H1 (cell line): ENCODE data around the gene TXNRD2. TPM values are rescaled to one million over a fixed set of nuclear protein-coding genes. Genes with fewer than 3 reads are reported as not detected.

Source experiments
- CTCF ChIA-PET: fragments of 300-600 bp; sonication (Branson Sonifier 250); formaldehyde crosslinking; loops from one replicate; lab custom pipeline; 2021; ENCODE audit not compliant: partially characterized antibody; lab: Charles Lee
- POLR2A ChIA-PET: fragments of 300-600 bp; sonication (Branson Sonifier 250); formaldehyde crosslinking; loops from one replicate; lab custom pipeline; 2021; ENCODE audit warnings: inconsistent platforms; ENCODE audit not compliant: partially characterized antibody; lab: Charles Lee
- DNase-seq, 2 experiments: peaks; one replicate each; pipeline versions ENCODE4 v3.0.0 to v3.0.0-alpha.2; 2010 to 2022; ENCODE audit warnings: low spot score in 2 of 2, low read depth in 1 of 2, mixed read lengths in 1 of 2
- FAIRE-seq: peaks from 2 replicates; lab custom pipeline; 2011; peaks lifted over from hg19 to GRCh38; lab: Jason Lieb, UNC
- H2AFZ ChIP-seq: 2 replicates; pipeline ENCODE4 v1.8.1; 2012; ENCODE audit warnings: low read length, inconsistent platforms
- H2AK5ac ChIP-seq: 2 replicates; pipeline ENCODE4 v1.6.1; 2013; ENCODE audit warnings: low read depth, low read length
- H2BK120ac ChIP-seq: replicated peaks from 2 replicates; pipeline ENCODE3; 2013; ENCODE audit warnings: low read depth, low read length, inconsistent platforms
- H2BK12ac ChIP-seq: 2 replicates; pipeline ENCODE4 v1.6.1; 2013; ENCODE audit warnings: low read depth, low read length
- H2BK15ac ChIP-seq: 2 replicates; pipeline ENCODE4 v1.6.1; 2013; ENCODE audit warnings: low read length
- H2BK20ac ChIP-seq: 2 replicates; pipeline ENCODE4 v1.6.1; 2013; ENCODE audit warnings: low read length
- H2BK5ac ChIP-seq: 2 replicates; pipeline ENCODE4 v1.6.1; 2013; ENCODE audit warnings: low read depth, low read length
- H3K14ac ChIP-seq: 2 replicates; pipeline ENCODE4 v1.6.1; 2013; ENCODE audit warnings: inconsistent platforms; ENCODE audit not compliant: insufficient read length
- H3K18ac ChIP-seq: 2 replicates; pipeline ENCODE4 v1.6.1; 2013; ENCODE audit warnings: low read length; ENCODE audit errors: extremely low read depth
- H3K23ac ChIP-seq: 2 replicates; pipeline ENCODE4 v1.6.1; 2013; ENCODE audit warnings: inconsistent platforms; ENCODE audit not compliant: insufficient read length
- H3K23me2 ChIP-seq: 2 replicates; pipeline ENCODE4 v1.6.1; 2013; ENCODE audit warnings: low read depth, low read length
- H3K27ac ChIP-seq: 2 replicates; pipeline ENCODE4 v1.6.1; 2011; ENCODE audit warnings: low read depth, low read length, inconsistent platforms
- H3K27me3 ChIP-seq, 4 experiments: replicated peaks in 1 of 4; 1 replicate in 1 of 4; 2 replicates in 3 of 4; pipeline versions ENCODE4 v1.6.1 to v1.8.1; 2011 to 2013; ENCODE audit warnings: low read length in 3 of 4, mild to moderate bottlenecking in 3 of 4, inconsistent platforms in 2 of 4, mixed read lengths in 2 of 4, moderate library complexity in 1 of 4; ENCODE audit not compliant: control insufficient read depth in 3 of 4, insufficient read depth in 3 of 4; ENCODE audit errors: extremely low read depth in 1 of 4
- H3K36me3 ChIP-seq, 4 experiments: 2 replicates each; pipeline versions ENCODE4 v1.6.1 to v1.8.1; 2011 to 2013; ENCODE audit warnings: mild to moderate bottlenecking in 4 of 4, low read length in 3 of 4, moderate library complexity in 2 of 4, control low read depth in 1 of 4, inconsistent platforms in 1 of 4; ENCODE audit not compliant: insufficient read depth in 4 of 4, control insufficient read depth in 2 of 4
- H3K4ac ChIP-seq: replicated peaks from 2 replicates; pipeline ENCODE3; 2013; ENCODE audit warnings: low read length, low read depth, mixed read lengths, inconsistent platforms; ENCODE audit not compliant: insufficient read length
- H3K4me1 ChIP-seq, 4 experiments: replicated peaks in 1 of 4; 1 replicate in 1 of 4; 2 replicates in 3 of 4; pipeline versions ENCODE4 v1.6.1 to v1.8.1; 2011 to 2013; ENCODE audit warnings: low read length in 3 of 4, inconsistent platforms in 2 of 4, mixed read lengths in 1 of 4; ENCODE audit not compliant: insufficient read depth in 4 of 4, control insufficient read depth in 3 of 4
- H3K4me2 ChIP-seq, 2 experiments: 2 replicates each; pipeline versions ENCODE4 v1.6.1 to v1.8.1; 2011 to 2013; ENCODE audit warnings: low read depth in 2 of 2, low read length in 2 of 2, control low read depth in 1 of 2, inconsistent platforms in 1 of 2, mild to moderate bottlenecking in 1 of 2; ENCODE audit not compliant: insufficient read depth in 1 of 2
- H3K4me3 ChIP-seq, 4 experiments: fragments of 200-600, 300-600 bp in 1 of 4; sonication (generic), shearing (Covaris generic), sonication (Bioruptor Twin) in 1 of 4; 2 replicates each; pipeline versions ENCODE4 v1.5.1 to v1.8.1; 2011 to 2016; ENCODE audit warnings: low read length in 4 of 4, low read depth in 3 of 4, control low read depth in 2 of 4, inconsistent platforms in 2 of 4, mild to moderate bottlenecking in 2 of 4, mixed read lengths in 1 of 4, moderate library complexity in 1 of 4; ENCODE audit not compliant: insufficient read depth in 2 of 4; ENCODE audit errors: extremely low read depth in 1 of 4
- H3K56ac ChIP-seq: replicated peaks from 2 replicates; pipeline ENCODE3; 2013; ENCODE audit warnings: low read depth, mild to moderate bottlenecking, mixed read lengths, low read length, inconsistent platforms; ENCODE audit not compliant: insufficient read length
- H3K79me1 ChIP-seq: 2 replicates; pipeline ENCODE4 v1.6.1; 2013; ENCODE audit warnings: low read depth, low read length, control low read depth
- H3K79me2 ChIP-seq, 2 experiments: 2 replicates each; pipeline versions ENCODE4 v1.6.1 to v1.8.1; 2012 to 2013; ENCODE audit warnings: low read length in 2 of 2, mild to moderate bottlenecking in 2 of 2, inconsistent platforms in 1 of 2; ENCODE audit not compliant: insufficient read depth in 2 of 2, control insufficient read depth in 1 of 2
- H3K9ac ChIP-seq, 4 experiments: replicated peaks in 1 of 4; 1 replicate in 1 of 4; 2 replicates in 3 of 4; pipeline versions ENCODE4 v1.6.1 to v1.8.1; 2011 to 2013; ENCODE audit warnings: low read depth in 3 of 4, low read length in 3 of 4, control low read depth in 2 of 4, mild to moderate bottlenecking in 2 of 4, moderate library complexity in 2 of 4, inconsistent platforms in 1 of 4; ENCODE audit errors: extremely low read depth in 1 of 4
- H3K9me3 ChIP-seq, 2 experiments: 2 replicates each; pipeline versions ENCODE4 v1.6.1 to v1.8.1; 2012 to 2013; ENCODE audit warnings: mild to moderate bottlenecking in 2 of 2, moderate library complexity in 2 of 2, control low read depth in 1 of 2, inconsistent platforms in 1 of 2, low read depth in 1 of 2, low read length in 1 of 2, mixed read lengths in 1 of 2; ENCODE audit not compliant: insufficient read depth in 2 of 2
- H4K20me1 ChIP-seq, 2 experiments: replicated peaks in 1 of 2; 2 replicates each; pipeline versions ENCODE3 to v1.8.1; 2011 to 2013; ENCODE audit warnings: inconsistent platforms in 2 of 2, low read length in 2 of 2, mild to moderate bottlenecking in 1 of 2; ENCODE audit not compliant: insufficient read depth in 2 of 2, control insufficient read depth in 1 of 2
- H4K5ac ChIP-seq: 2 replicates; pipeline ENCODE4 v1.6.1; 2013; ENCODE audit warnings: low read length, low read depth, mixed read lengths, inconsistent platforms; ENCODE audit not compliant: insufficient read length
- H4K8ac ChIP-seq: 2 replicates; pipeline ENCODE4 v1.8.0; 2013; ENCODE audit warnings: mild to moderate bottlenecking, moderate library complexity, low read length, inconsistent platforms; ENCODE audit not compliant: insufficient read depth; ENCODE audit errors: extremely low read depth
- H4K91ac ChIP-seq: replicated peaks from 2 replicates; pipeline ENCODE3; 2013; ENCODE audit warnings: low read length, mixed read lengths, inconsistent platforms; ENCODE audit not compliant: insufficient read length
- BRCA1 ChIP-seq: IDR thresholded peaks from 2 replicates; pipeline ENCODE4 v1.6.1; 2012; ENCODE audit warnings: low read depth, low read length, improper control_type of control experiment
- EGR1 ChIP-seq: IDR thresholded peaks from 2 replicates; pipeline ENCODE4 v1.6.1; 2011; ENCODE audit warnings: low read depth, low read length, borderline replicate concordance
- RBBP5 ChIP-seq: IDR thresholded peaks from 2 replicates; pipeline ENCODE4 v1.7.1; 2012; ENCODE audit warnings: low read depth, mild to moderate bottlenecking, inconsistent platforms, low read length, moderate library complexity, borderline replicate concordance
- SAP30 ChIP-seq: fragments of 300-600 bp; sonication (generic); IDR thresholded peaks from 2 replicates; pipeline ENCODE4 v1.7.1; 2012; ENCODE audit warnings: low read length, moderate library complexity, mild to moderate bottlenecking, inconsistent platforms; ENCODE audit not compliant: insufficient read depth, insufficient replicate concordance
- SUZ12 ChIP-seq: fragments of 200-600 bp; sonication (generic); IDR thresholded peaks from 2 replicates; pipeline ENCODE4 v1.6.1; 2012; ENCODE audit warnings: mild to moderate bottlenecking, inconsistent platforms, low read length, moderate library complexity, mixed read lengths
- WGBS, 2 experiments: shearing (Covaris generic) in 1 of 2; methylation state at CpG; one replicate each; pipeline versions ENCODE4 v1.1.6 to v1.1.7; 2013 to 2015; ENCODE audit warnings: low lambda C conversion rate in 2 of 2, mixed read lengths in 2 of 2, inconsistent platforms in 1 of 2, low coverage in 1 of 2, missing lambda C conversion rate in 1 of 2; ENCODE audit not compliant: insufficient replicate concordance in 2 of 2, insufficient coverage in 1 of 2, insufficient read length in 1 of 2; ENCODE audit errors: extremely low coverage in 1 of 2, missing lambda C conversion rate in 1 of 2; 5-methylcytosine and 5-hydroxymethylcytosine counted together
- polyA plus RNA-seq, 7 experiments: library from polyadenylated mRNA; depleted of rRNA in 3 of 7; stranded (reverse) in 5 of 7; unstranded in 2 of 7; fragments of >200 nt in 5 of 7; fragments of 200-250 nt in 2 of 7; gene quantifications; 1 replicate in 5 of 7; 2 replicates in 1 of 7; 4 replicates in 1 of 7; pipeline versions ENCODE4 v1.2.1 to v1.2.3, GENCODE V29; 2011 to 2013; ENCODE audit warnings: missing spikeins in 2 of 7, mixed read lengths in 2 of 7
- total RNA-seq: library from RNA; stranded (reverse); fragmentation: NEBNext Ultra II Directional; extraction: Animal tissue kit (Norgen Biotek cat#: 25700); gene quantifications from 2 replicates; pipeline ENCODE4 v1.2.1, GENCODE V29; 2021

Gene TXNRD2
- total and polyA plus RNA-seq, 2 of the 8 experiments (the other 6 are each of a cell fraction or from before 2014, with no cell fraction given), result 14.8 to 21.9 TPM

- Histone ChIP-seq H3K4me1 (peaks cover 11 to 24% (median 20%) of the 10 kb centered on the region in 4 experiments), H3K4me2 (no peak overlapping the region), H3K4ac (no peak overlapping the region), H2AK5ac (0 out of 2 replicates have a peak overlapping the region, but pooled peaks have one; percentile 33), H3K36me3 (no peaks in the 10 kb centered on the region), H2BK120ac (no peak overlapping the region), H3K79me1 (no peaks in the 10 kb centered on the region), H3K27me3 (peaks cover 0 to 3% (median 0%) of the 10 kb centered on the region in 4 experiments; a peak in 1 of 7 replicates), H2BK5ac (no peak overlapping the region; the same call in 1 of the 2 replicates), H3K9me3 (no peaks in the 10 kb centered on the region), H2AFZ (no peak overlapping the region), H3K4me3 (no peak overlapping the region), H2BK12ac (peak overlapping the region; percentile 53; the same call in 1 of the 2 replicates), H3K56ac (no peak overlapping the region), H3K79me2 (no peaks in the 10 kb centered on the region), H3K18ac (no peak overlapping the region), H3K9ac (no peak overlapping the region), H4K5ac (no peak overlapping the region), H4K20me1 (no peaks in the 10 kb centered on the region), H3K23me2 (peaks cover 4% of the 10 kb centered on the region), H3K14ac (no peak overlapping the region), H3K27ac (no peak overlapping the region), H3K23ac (no peak overlapping the region), H4K91ac (peak overlapping the region; percentile 71), H2BK20ac (peak overlapping the region; percentile 61; the same call in 1 of the 2 replicates), H4K8ac (no peak overlapping the region), H2BK15ac (peak overlapping the region; percentile 81; the same call in 1 of the 2 replicates)
- WGBS, 2 experiments, result 94% methylated on average over 15 of the region's 15 CpGs; no CpG with 5 or more reads in 1 of the 2 experiments
- no peak for DNase-seq
- no peak for FAIRE-seq
- ChIA-PET CTCF (interaction anchor here (0.7 to 9.5 kb wide), 6 partner anchors 9 to 67 kb away, joined by 3 to 69 read pairs (median 6); no protein-coding TSS in a partner anchor), POLR2A (no interaction called here)
- no peak for TF ChIP-seq RBBP5
- no peak for TF ChIP-seq EGR1
- TF ChIP-seq BRCA1, result no peak
- no peak for TF ChIP-seq SAP30
- TF ChIP-seq SUZ12, result no peak
These were observed 57.3 kb downstream of the TXNRD2 start for GRCh38 chr22:19884161-19884953.
